GM12873 (cell line): Measurements from ENCODE around the gene MYO9A.

Experiments
- TF ChIP-seq, protein P1 (sequence below): IDR thresholded peaks from 2 replicates; pipeline ENCODE4 v1.5.1; 2012; ENCODE audit warnings: low read depth, mild to moderate bottlenecking, moderate library complexity, low read length, control low read depth; ENCODE audit not compliant: insufficient read depth; ENCODE audit errors: missing control alignments

Gene MYO9A, protein sequence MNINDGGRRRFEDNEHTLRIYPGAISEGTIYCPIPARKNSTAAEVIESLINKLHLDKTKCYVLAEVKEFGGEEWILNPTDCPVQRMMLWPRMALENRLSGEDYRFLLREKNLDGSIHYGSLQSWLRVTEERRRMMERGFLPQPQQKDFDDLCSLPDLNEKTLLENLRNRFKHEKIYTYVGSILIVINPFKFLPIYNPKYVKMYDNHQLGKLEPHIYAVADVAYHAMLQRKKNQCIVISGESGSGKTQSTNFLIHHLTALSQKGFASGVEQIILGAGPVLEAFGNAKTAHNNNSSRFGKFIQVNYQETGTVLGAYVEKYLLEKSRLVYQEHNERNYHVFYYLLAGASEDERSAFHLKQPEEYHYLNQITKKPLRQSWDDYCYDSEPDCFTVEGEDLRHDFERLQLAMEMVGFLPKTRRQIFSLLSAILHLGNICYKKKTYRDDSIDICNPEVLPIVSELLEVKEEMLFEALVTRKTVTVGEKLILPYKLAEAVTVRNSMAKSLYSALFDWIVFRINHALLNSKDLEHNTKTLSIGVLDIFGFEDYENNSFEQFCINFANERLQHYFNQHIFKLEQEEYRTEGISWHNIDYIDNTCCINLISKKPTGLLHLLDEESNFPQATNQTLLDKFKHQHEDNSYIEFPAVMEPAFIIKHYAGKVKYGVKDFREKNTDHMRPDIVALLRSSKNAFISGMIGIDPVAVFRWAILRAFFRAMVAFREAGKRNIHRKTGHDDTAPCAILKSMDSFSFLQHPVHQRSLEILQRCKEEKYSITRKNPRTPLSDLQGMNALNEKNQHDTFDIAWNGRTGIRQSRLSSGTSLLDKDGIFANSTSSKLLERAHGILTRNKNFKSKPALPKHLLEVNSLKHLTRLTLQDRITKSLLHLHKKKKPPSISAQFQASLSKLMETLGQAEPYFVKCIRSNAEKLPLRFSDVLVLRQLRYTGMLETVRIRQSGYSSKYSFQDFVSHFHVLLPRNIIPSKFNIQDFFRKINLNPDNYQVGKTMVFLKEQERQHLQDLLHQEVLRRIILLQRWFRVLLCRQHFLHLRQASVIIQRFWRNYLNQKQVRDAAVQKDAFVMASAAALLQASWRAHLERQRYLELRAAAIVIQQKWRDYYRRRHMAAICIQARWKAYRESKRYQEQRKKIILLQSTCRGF (N-terminal part only)

DNA sequence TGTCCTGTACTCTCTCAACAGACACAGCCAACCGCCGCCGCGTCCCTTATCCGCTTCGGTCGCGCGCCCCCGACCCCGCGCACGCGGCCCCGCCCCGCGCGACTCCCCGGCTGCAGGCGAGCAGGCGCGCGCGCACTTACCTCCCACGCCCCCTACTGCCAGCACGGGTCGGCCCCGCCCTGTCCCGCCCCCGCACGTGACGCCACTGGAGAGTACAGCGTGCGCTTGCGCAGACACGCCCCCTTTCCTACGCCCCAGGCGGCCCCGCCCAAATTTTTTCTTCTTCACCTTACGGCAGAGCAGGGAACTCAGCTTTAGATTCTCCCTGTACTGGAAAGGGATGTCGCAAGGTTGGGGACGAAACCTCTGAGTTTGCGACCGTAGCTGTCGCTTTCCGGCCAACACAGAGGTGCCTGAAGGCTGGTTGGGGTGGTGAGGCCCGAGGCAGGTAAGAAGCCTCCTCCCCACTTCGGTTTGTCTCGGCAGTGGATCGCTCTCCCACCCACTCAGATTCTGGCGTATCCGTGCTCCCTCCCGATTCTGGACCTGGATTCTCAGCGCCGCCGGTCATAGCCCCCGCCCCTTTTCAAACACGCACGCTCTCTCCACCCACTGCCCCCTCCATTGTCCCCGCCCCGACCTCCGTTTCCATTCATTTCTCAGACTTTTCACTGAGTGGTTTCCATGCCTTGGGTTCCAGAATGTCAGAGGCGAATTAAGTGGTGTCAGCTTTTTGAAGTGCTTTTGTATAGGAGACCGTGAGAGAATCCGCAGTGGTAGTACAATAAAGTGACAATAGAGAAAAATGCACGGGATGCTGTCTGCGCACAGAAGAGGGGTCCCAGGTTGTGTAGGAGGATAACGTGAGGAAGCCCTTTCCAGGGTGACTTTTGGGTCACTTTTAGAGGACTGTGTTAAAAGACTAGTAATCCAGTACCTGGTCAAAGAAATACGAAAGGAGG is at the start of gene MYO9A, which contains the start of gene SENP8:
TSS of gene MYO9A (minus strand) at position 134 of the 962 bp plus-strand sequence. CDS start 71,587 bp downstream, outside the sequence.
TSS of gene SENP8 (plus strand) at position 387 of the 962 bp plus-strand sequence. CDS start 21,221 bp downstream, outside the sequence.
- TF ChIP-seq, protein P1, sequence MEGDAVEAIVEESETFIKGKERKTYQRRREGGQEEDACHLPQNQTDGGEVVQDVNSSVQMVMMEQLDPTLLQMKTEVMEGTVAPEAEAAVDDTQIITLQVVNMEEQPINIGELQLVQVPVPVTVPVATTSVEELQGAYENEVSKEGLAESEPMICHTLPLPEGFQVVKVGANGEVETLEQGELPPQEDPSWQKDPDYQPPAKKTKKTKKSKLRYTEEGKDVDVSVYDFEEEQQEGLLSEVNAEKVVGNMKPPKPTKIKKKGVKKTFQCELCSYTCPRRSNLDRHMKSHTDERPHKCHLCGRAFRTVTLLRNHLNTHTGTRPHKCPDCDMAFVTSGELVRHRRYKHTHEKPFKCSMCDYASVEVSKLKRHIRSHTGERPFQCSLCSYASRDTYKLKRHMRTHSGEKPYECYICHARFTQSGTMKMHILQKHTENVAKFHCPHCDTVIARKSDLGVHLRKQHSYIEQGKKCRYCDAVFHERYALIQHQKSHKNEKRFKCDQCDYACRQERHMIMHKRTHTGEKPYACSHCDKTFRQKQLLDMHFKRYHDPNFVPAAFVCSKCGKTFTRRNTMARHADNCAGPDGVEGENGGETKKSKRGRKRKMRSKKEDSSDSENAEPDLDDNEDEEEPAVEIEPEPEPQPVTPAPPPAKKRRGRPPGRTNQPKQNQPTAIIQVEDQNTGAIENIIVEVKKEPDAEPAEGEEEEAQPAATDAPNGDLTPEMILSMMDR, result no peak

GRCh38 chr15:72167445-72167844 is 49.5 kb upstream of the MYO9A start:
- TF ChIP-seq, protein P1, result no peak

- TF ChIP-seq, protein P1, result no peak
These were observed 48.9 kb upstream of the MYO9A start for GRCh38 chr15:72166716-72167417.

- TF ChIP-seq, protein P1, result no peak
These were observed 45.8 kb upstream of the MYO9A start for GRCh38 chr15:72163719-72164118.

DNA sequence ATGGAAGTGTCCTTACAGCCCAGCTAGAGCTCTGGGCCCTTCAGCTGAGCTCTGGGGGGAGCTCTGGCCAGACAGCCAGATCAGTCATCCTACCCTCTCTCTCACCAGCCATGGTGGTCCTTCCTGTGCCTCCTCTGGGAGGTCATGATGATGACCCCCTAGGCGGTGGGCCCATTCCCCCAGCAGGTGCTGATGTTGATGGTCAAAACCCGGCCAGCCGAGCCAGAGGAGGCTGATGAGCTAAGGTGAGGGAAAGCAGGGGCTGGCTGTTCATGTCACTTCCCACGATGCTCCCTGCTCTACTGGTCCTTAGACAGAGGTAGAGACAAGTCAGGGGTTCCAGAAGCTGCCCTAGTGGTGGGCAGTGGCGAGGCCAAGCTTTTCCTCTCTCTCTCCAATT is 44.6 kb upstream of the MYO9A start:
- TF ChIP-seq, protein P1, result peak; percentile 3

DNA sequence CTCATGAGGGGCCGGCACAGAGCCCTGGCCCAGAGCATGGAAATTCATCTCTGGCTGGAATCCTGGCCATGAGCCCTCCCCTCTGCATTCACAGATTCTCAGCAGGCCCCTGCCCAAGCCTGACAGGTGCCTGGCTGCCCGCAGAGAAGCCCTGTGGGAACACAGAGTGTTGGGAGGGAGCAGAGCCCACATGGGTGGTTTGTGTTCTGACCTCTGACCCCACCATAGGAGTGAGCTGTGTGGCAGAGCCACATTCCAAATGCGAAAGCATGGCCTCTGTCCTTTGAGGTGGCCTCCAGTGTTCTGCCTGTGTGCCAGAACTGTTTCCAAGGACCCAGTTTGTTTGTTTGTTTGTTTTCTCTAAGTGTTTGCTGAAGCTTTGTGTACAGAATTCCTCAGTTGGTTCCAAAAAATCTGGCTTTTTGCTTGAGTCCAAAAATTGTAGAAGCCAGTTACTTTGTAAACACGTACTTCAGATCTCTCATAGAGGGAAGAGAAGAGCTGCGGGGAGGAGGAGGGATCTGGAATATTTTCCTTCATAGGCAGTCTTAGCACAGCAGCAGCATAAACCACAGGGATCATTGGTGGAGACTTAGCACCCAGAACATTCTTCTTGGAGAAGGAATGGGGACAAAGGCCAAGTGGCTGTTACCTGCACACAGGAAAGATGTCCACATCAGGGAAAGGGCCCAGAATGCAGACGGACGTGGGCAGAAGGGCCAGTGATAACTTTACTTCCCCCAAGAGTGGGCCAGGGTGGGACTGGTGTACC is 43.6 kb upstream of the MYO9A start:
- TF ChIP-seq, protein P1, result no peak
